HepG2 (cell line): ENCODE data around the gene USP5. TPM values are rescaled to one million over a fixed set of nuclear protein-coding genes. Genes with fewer than 3 reads are reported as not detected.

Source experiments
- ATAC-seq: fragments of 200-7000 bp; cut with Tn5 transposase; 3 replicates; pipeline ENCODE4 v1.9.1; 2020; ENCODE audit warnings: mild to moderate bottlenecking, moderate library complexity
- BruUV-seq: library from RNA; stranded (reverse); fragments of 400-500 nt; replicated peaks from 2 replicates; lab custom pipeline; 2021; lab: Mats Ljungman, UMichigan
- CTCF ChIA-PET: fragments of 300-600 bp; formaldehyde crosslinking; extraction: SDS; loops from one replicate; lab custom pipeline; 2021; ENCODE audit warnings: low total read pairs, inconsistent platforms, low intra/inter-chr PET ratio; lab: Yijun Ruan, JAX
- POLR2A ChIA-PET: fragments of 350-600 bp; sonication (Branson Sonifier 250); formaldehyde crosslinking; loops from one replicate; lab custom pipeline; 2020; ENCODE audit warnings: antibody characterized with exemption, inconsistent platforms; lab: Yijun Ruan, JAX
- DNase-seq: peaks from one replicate; pipeline ENCODE4 v3.0.0-alpha.2; 2015; ENCODE audit warnings: low spot score
- FAIRE-seq: peaks from 3 replicates; lab custom pipeline; 2011; peaks lifted over from hg19 to GRCh38; lab: Jason Lieb, UNC
- H2AFZ ChIP-seq: one replicate; pipeline ENCODE4 v1.6.1; 2011; ENCODE audit warnings: low read length, inconsistent platforms
- H3K27ac ChIP-seq: fragments of 300-600 bp; 3 replicates; pipeline ENCODE4 v1.8.0; 2011; ENCODE audit warnings: mixed run types, mild to moderate bottlenecking, mixed read lengths, low read length, inconsistent platforms; ENCODE audit not compliant: insufficient read depth; ENCODE audit errors: extremely low read length
- H3K27me3 ChIP-seq, 2 experiments: fragments of 200-600 bp in 1 of 2; 2 replicates in 1 of 2; 3 replicates in 1 of 2; pipeline versions ENCODE4 v1.6.0 to v1.8.0; 2011; ENCODE audit warnings: low read length in 2 of 2, mild to moderate bottlenecking in 2 of 2, moderate library complexity in 2 of 2, inconsistent platforms in 1 of 2; ENCODE audit not compliant: insufficient read depth in 2 of 2, control insufficient read depth in 1 of 2
- H3K36me3 ChIP-seq, 2 experiments: fragments of 200-600 bp in 1 of 2; replicated peaks in 1 of 2; 2 replicates in 1 of 2; 3 replicates in 1 of 2; pipeline versions ENCODE4 v1.5.1 to v1.8.0; 2011; ENCODE audit warnings: low read length in 2 of 2, inconsistent platforms in 1 of 2; ENCODE audit not compliant: insufficient read depth in 2 of 2, control insufficient read depth in 1 of 2
- H3K4me1 ChIP-seq: 2 replicates; pipeline ENCODE4 v1.5.1; 2012; ENCODE audit warnings: low read length, inconsistent platforms; ENCODE audit not compliant: insufficient read depth
- H3K4me2 ChIP-seq: 2 replicates; pipeline ENCODE4 v1.6.0; 2011; ENCODE audit warnings: low read depth, low read length, inconsistent platforms
- H3K4me3 ChIP-seq, 3 experiments: fragments of 200-600 bp in 1 of 3; sonication (generic), shearing (Covaris generic) in 1 of 3; replicated peaks in 1 of 3; 2 replicates each; pipeline ENCODE4 v1.5.1; 2011 to 2016; ENCODE audit warnings: low read length in 3 of 3, inconsistent platforms in 2 of 3, low read depth in 2 of 3, mild to moderate bottlenecking in 2 of 3, control low read depth in 1 of 3, mixed read lengths in 1 of 3; ENCODE audit not compliant: insufficient read depth in 1 of 3
- H3K79me2 ChIP-seq: one replicate; pipeline ENCODE4 v1.6.1; 2011; ENCODE audit warnings: low read length, inconsistent platforms; ENCODE audit not compliant: insufficient read depth
- H3K9ac ChIP-seq: 2 replicates; pipeline ENCODE4 v1.6.0; 2011; ENCODE audit warnings: mild to moderate bottlenecking, low read depth, low read length, inconsistent platforms; ENCODE audit not compliant: insufficient read depth
- H3K9me3 ChIP-seq: 2 replicates; pipeline ENCODE4 v1.5.1; 2012; ENCODE audit warnings: mild to moderate bottlenecking, low read length
- H4K20me1 ChIP-seq: 2 replicates; pipeline ENCODE4 v1.6.0; 2011; ENCODE audit warnings: inconsistent platforms, mild to moderate bottlenecking, low read length, moderate library complexity; ENCODE audit not compliant: insufficient read depth
- ESRRA ChIP-seq: sonication (generic); formaldehyde crosslinking; IDR thresholded peaks from 2 replicates; pipeline ENCODE4 v1.5.1; 2020; ENCODE audit warnings: mild to moderate bottlenecking, low read depth, missing genetic modification reagents
- KDM4B ChIP-seq: sonication (generic); formaldehyde crosslinking; IDR thresholded peaks from 2 replicates; pipeline ENCODE4 v1.4.0; 2020; ENCODE audit warnings: missing genetic modification reagents
- ZBTB33 ChIP-seq: sonication (generic); formaldehyde crosslinking; IDR thresholded peaks from 2 replicates; pipeline ENCODE4 v1.4.0; 2020; ENCODE audit warnings: missing genetic modification reagents
- ZMYM3 ChIP-seq: sonication (generic); formaldehyde crosslinking; IDR thresholded peaks from 2 replicates; pipeline ENCODE4 v1.5.1; 2020; ENCODE audit warnings: mild to moderate bottlenecking, missing genetic modification reagents
- ZMYM4 ChIP-seq: sonication (generic); formaldehyde crosslinking; IDR thresholded peaks from 2 replicates; pipeline ENCODE4 v1.8.1; 2023; ENCODE audit warnings: mild to moderate bottlenecking, missing genetic modification reagents
- WGBS: methylation state at CpG from one replicate; pipeline ENCODE4 v1.1.6; 2017; ENCODE audit warnings: low lambda C conversion rate; 5-methylcytosine and 5-hydroxymethylcytosine counted together
- in situ Hi-C: cut with HindIII; loops from 2 replicates; pipeline ENCODE4 v1.10.0; 2017; ENCODE audit warnings: low pct_unique_long_range_greater_than_20kb; ENCODE audit not compliant: extremely low pct_ligation_motif_present
- intact Hi-C: fragments of 100-400 bp; cut with micrococcal nuclease; formaldehyde crosslinking; loops from one replicate; pipeline ENCODE4 v1.10.0; 2022; ENCODE audit not compliant: unreplicated experiment
- polyA plus RNA-seq, 8 experiments: library from polyadenylated mRNA; depleted of rRNA in 3 of 8; stranded (reverse) in 7 of 8; unstranded in 1 of 8; fragments of >200 nt; fragmentation: Illumina TruSeq in 4 of 8; extraction: Trizol in 4 of 8; gene quantifications; 2 replicates each; pipeline versions ENCODE4 v1.2.1 to v1.2.3, GENCODE V29; 2011 to 2016; ENCODE audit warnings: low read depth in 4 of 8, missing spikeins in 1 of 8, mixed read lengths in 1 of 8; ENCODE audit not compliant: insufficient read depth in 1 of 8
- total RNA-seq, 5 experiments: library from RNA; depleted of rRNA; stranded (reverse); fragments of >200 nt; fragmentation: Illumina TruSeq; extraction: Trizol; gene quantifications; 2 replicates each; pipeline ENCODE4 v1.2.3, GENCODE V29; 2016; ENCODE audit warnings: low read depth in 1 of 5
- TF ChIP-seq, protein P1 (sequence below): IDR thresholded peaks from 2 replicates; pipeline ENCODE4 v1.6.1; 2016; ENCODE audit warnings: low read depth, control low read depth

Gene USP5
- total and polyA plus RNA-seq, 2 of the 13 experiments (the other 11 are each of a cell fraction or from before 2014, with no cell fraction given), result 39.6 to 56.0 TPM

- H2AFZ ChIP-seq, result no peak overlapping the region
- no peak overlapping the region for H3K9ac ChIP-seq
- no peak overlapping the region for H3K4me2 ChIP-seq
- no peak for ATAC-seq
- H4K20me1 ChIP-seq, result no peaks in the 10 kb centered on the region
- no peak for FAIRE-seq
- no peaks in the 10 kb centered on the region for H3K27me3 ChIP-seq
- POLR2A ChIA-PET, result interaction anchor here (4.7 kb wide), 1 partner anchor 78 kb away, joined by 20 read pairs; the partner anchor contains the start of gene MLF2
- TF ChIP-seq, protein P1, sequence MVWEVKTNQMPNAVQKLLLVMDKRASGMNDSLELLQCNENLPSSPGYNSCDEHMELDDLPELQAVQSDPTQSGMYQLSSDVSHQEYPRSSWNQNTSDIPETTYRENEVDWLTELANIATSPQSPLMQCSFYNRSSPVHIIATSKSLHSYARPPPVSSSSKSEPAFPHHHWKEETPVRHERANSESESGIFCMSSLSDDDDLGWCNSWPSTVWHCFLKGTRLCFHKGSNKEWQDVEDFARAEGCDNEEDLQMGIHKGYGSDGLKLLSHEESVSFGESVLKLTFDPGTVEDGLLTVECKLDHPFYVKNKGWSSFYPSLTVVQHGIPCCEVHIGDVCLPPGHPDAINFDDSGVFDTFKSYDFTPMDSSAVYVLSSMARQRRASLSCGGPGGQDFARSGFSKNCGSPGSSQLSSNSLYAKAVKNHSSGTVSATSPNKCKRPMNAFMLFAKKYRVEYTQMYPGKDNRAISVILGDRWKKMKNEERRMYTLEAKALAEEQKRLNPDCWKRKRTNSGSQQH (CRISPR knock-in tag), result no peak
- no peak for TF ChIP-seq ZMYM4
- no peak for TF ChIP-seq ESRRA
- no peak for TF ChIP-seq KDM4B (CRISPR knock-in tag)
- no peak for TF ChIP-seq ZMYM3 (CRISPR knock-in tag)
- no peak for TF ChIP-seq ZBTB33 (CRISPR knock-in tag)
- TF ChIP-seq, all 625 proteins: peak for 0
- CTCF ChIA-PET, result no interaction called here
- Histone ChIP-seq H3K4me3 (no peak overlapping the region), H3K9me3 (no peaks in the 10 kb centered on the region), H3K4me1 (peaks cover 24% of the 10 kb centered on the region), H3K36me3 (peaks cover 14 to 28% of the 10 kb centered on the region in 2 experiments; a peak in 4 of 5 replicates), H3K79me2 (peaks cover 16% of the 10 kb centered on the region), H3K27ac (no peak overlapping the region)
- in situ Hi-C loops (no loop called here), intact Hi-C loops (no loop called here)
- no peak for DNase-seq
- 97% methylated on average over 12 of the region's 12 CpGs for WGBS
- no TSS peak for BruUV-seq
Observed at GRCh38 chr12:6831450-6831995, 20.4 kb upstream of the USP5 start.
